NCI-H1092 (cell line): ENCODE results near the gene BBS2.

Experiments used
- DNase-seq: peaks from one replicate; lab custom pipeline; 2025; lab: John Stamatoyannopoulos, UW

The BBS2 gene

DNA sequence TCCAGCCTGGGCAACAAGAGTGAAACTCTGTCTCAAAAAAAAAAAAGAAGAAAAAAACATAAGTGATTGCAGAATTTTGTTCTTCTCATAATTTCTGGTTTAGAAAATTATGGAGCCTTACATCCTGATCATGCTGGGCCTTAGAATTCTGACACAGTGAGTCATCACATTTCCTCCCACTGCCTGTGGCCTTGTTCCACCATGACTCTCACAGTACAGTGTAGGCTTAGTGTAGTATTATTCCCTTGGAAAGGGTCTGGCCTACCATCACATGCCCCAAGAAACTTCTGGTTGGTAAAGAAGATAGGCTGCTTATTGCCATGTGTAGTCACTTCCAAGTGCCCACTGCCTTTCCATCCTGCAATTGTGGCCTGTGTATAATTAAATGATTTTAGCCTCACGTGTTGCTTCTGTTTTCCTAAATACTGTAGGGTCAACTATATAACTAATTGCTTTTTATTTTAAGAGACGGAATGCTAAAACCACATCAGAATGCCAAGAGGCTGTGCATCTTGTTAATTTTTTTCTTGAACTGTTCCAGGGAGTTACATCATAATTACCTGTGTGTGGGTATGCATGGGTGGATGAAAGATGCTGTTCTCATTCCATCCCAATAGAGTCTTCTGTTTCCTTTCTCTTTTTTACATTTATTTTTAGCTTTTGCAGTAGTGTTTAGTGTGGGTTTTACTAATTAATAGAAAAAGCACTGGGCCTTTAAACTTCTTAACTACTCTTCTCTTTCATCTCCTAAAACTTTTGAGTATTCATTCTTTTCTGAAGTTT lies 42.5 kb downstream of the BBS2 start:
- no peak for DNase-seq

DNA sequence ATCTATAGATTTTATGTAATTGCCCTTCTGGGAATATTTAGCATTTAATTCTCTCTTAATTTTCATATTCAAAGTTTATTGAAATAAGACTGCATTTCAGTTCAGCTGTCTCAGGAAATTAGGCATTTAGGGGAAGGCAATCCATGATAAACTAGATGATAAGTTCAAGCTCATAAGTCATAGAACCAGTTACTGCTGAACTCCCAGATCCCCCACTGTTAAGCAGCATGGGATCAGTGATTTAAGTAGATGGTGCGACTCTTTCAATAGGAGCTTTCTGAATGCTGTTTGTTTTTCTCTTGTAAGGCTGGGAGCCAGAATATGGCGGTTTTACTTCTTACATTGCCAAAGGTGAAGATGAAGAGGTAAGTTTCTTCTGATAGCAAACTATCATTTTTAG lies 44.6 kb downstream of the BBS2 start:
- no peak for DNase-seq

DNA sequence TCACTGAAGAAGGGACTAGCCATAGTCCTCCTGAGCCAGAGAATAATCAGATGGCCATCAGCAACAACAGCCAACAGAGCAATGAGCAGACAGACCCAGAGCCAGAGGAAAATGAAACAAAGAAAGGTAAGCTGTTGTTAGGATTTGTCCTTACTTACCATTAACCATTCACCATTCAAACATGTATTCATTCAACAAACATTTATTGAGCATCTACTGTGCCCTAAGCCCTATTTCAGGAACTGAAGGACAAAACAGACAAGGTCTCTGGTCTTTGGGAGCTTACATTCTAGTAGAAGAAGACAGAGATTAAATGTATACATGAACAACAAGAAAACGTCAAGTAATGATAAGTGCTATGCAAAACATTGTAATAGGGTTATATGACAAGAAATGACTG lies 49.2 kb downstream of the BBS2 start:
- DNase-seq = no peak

DNA sequence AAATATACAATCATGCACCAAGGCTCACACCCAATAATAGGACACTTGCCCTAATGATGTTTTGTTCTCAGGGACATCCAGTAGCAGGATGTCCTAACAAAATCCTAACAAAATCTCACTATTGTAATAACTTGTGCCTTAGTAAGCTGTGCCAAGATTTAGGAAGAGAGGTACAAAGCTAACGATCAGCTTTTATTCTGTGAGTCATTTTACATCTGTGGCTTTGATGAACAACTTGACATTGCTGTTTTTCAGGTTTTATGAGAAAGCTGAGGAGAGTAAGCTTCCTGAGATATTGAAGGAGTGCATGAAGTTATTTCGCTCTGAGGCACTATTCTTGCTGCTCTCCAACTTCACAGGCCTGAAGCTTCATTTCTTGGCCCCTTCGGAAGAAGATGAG lies 49.6 kb downstream of the BBS2 start:
- DNase-seq = no peak

DNA sequence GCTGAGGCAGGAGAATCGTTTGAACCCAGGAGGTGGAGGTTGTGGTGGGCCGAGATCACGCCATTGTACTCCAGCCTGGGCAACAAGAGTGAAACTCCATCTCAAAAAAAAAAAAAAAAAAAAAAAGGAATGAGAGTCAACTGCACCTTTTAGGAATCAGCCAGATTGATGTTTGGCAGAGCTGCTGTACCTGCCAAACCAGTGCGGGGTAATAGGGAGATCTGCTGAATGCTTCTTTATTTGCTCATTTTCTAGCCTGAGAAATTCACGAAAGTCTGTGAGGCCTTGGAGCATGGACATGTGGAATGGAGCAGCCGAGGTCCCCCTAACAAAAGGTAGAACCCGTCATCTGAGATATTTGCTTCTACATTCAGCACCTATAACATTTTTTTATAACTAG lies 50.1 kb downstream of the BBS2 start:
- DNase-seq = no peak

DNA sequence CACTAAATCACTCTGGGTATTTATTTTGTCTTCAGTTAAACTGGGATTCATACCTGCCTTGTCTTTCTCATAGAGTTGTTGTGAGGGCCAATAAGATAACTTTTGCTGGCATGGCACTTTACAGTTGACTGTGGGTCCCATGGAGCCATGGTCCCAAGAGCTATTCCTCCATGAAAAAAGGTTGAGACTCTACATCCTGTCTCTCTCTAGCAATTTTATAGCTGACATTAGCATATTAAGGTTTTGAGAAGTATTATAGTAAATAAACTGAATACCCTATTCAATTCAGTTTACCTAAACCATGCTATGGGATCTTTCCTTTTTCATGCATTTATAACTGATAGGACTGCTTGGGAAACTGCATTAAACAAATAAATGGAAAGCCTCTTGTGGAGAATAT lies 51.0 kb downstream of the BBS2 start:
- no peak for DNase-seq

DNA sequence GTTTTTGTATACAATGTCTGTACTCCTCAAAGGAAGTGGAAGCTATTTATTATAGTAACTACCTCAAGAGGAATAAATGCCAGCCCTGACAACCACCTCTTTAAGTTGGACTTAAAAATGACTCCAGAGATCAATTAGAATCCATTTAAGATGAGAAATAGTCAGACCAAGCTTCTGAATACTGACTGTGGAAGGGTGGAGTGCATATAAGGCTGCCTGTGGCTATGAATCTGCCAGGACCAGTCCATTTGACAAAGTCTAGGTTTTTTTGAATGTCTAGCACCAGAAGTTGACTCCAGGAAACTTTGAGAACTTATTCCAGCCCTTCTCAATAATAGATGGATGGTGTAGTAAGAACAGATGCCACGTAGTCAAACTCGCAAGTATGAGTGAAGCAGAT lies 53.5 kb downstream of the BBS2 start:
- no peak for DNase-seq

DNA sequence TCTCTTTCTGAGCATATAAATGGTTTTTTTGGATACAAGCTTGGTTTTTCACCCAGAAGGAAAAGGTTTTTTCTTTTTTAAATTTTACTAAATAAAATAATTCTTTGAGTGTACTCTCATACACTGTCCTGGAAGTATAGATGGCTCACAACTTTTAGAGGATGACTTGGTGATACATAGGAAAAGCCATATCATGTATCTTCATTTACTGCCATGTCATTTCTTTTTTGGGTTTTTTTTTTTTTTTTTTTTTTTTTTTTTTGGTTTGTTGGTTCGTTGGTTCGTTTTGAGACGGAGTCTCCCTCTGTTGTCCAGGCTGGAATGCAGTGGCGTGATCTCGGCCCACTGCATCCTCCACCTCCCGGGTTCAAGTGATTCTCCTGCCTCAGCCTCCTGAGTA lies 56.7 kb downstream of the BBS2 start:
- DNase-seq = no peak

DNA sequence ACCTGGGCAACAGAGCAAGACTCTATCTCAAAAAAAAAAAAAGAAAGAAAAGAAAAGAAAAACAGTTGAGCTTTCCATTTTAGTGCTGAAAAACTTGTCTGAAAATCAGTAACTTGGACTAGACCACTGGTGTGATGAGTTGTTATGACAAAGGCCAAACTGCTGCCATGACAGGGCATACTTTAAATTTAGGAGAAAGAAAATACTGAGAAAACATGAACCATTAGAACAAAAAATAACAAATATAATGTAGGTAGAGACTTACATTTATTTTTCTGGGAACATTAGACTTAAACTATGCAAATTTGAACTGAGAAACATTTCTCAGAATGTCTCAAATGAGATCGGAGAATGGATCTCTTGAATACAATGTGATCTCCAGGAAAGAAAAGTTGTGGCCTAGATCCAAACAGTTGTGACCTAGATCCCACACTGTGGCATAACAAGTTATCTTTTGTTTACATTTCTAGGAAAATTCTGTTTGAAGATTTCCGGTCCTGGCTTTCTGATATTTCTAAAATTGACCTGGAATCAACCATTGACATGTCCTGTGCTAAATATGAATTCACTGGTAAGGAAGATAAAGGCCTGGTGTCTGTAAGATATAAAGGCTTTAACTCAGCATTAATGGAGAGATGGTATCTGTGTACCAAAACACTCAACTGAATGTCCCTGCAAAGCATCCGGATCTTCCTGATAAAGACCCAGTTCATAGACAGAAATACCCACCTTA lies 57.6 kb downstream of the BBS2 start:
- DNase-seq = no peak

DNA sequence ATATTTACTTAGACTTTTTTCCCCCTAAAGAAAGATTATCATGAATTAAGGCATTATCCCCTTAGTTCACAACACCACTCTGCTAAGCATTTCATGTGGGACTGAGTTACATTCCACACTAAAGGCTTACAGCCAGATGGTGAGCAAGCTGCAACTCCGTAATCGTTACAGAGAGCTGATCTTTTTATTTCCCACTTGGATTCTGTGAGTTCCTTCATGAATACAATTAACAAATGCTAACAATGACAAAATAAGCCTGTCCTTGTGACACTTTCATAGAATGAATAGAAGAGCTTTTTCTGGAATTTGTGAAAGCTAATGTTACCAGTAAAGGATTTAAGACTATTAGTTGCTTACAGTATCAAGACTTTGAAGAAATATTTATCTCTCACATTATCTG lies 59.7 kb downstream of the BBS2 start:
- DNase-seq = no peak

DNA sequence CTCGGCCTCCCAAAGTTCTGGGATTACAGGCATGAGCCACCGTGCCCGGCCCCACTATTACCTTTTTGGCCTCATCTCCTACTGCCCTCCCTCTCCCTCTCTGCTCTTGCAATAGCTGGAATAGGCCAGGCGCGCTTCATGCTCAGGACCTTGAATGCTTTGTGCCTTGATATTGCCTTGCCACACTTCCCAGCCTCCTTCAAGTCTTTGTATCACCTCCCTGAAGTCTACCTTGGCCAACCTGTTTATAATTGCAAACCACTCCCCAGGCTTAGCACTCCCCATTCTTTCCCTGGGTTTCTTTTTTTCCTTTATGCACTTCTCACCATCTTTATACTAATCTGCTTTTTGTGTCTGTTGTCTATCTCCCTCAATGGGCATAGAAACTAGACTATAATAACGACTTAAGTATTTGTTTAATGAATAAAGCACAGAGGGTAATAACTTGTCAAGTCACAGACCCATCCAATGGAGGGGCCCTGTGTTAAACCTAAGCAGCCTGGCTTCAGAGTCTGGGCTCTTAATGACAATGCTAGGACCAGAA lies 61.8 kb downstream of the BBS2 start:
- DNase-seq = no peak

DNA sequence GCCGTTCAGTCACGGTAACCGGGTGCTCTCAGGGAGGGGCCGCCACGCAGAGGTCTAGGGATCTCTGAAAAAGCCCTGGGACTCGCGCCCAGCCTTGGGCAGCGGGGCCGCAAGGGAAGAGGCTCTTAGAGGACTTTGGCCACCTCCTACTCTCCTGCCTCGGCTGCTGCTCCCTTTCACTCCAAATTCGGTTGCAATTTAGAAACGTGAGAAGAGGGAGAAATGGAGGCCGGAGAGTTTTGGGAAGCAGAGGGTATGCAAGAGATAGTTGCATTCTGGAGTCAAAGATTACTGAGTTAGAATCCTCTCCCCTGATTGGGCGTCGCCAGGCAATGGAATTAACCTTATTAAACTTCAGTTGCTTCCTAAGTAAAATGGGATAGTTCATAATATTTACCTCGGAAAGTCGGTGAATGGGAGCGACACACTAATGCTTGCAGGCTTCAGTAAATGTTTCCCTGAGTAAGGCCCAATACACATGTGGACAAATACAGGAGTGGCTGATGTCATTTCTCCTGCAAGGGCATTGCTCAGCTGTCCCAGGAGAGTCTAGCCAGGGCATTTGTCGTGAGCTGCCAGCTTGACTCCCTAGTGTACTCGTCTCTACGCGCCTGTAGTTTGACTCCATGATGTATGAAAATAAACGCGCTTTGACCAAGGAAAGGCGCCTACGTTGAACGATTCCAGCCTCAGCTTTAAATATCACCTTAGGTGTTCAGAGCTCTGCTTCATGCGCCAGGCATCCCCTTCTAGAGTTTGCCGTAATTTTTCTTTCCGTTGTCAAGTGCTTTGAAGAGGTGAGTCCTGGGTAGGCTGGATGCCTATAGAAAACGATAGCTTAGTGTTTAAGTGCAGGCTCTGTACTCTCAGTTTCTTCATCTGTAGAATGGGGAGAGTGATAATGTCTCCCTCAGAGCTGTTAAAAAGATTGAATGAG lies 67.8 kb downstream of the BBS2 start:
- peak; percentile 8 for DNase-seq

DNA sequence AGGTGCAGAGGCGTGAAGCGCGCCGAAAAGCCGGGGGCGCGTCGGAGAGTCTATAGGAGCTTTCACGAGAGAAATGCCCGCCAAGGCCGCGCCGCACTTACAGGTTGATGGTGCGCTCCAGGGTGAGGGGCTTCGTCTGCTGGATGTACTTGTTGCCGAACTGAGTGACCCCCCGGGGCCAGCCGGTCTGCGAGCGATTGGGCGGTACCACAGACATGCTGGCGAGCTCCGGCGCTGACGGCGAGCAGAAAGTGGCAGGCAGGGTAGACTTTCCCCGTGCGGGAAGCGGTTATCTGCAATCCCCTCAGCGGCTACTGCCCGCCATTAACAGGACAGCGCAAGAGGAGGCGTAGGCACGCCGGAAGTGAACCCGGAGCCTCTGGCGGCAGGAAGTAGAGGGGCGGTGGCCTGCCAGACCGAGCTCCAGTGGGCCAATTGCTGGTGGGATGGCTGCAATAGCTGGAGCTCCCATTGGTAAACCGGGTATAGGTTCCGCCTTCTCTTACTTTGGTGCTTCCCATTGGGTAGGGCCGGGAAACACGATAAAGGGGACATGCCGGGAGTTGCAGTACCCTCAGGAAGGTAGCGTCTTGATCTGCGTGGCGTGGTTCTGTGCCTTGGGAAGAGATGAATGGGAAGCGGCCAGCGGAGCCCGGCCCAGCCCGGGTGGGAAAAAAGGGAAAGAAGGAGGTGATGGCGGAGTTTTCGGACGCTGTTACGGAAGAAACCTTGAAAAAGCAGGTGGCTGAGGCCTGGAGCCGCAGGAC lies 68.7 kb downstream of the BBS2 start, which contains the start of the genes NUDT21 and OGFOD1:
Gene NUDT21 (minus strand): TSS at position 347 of the 767 bp plus-strand sequence. CDS start 130 bp downstream, at position 217.
Gene OGFOD1 (plus strand): TSS at position 569 of the 767 bp plus-strand sequence. CDS start 59 bp downstream, at position 628.
- DNase-seq = peak; percentile 97

DNA sequence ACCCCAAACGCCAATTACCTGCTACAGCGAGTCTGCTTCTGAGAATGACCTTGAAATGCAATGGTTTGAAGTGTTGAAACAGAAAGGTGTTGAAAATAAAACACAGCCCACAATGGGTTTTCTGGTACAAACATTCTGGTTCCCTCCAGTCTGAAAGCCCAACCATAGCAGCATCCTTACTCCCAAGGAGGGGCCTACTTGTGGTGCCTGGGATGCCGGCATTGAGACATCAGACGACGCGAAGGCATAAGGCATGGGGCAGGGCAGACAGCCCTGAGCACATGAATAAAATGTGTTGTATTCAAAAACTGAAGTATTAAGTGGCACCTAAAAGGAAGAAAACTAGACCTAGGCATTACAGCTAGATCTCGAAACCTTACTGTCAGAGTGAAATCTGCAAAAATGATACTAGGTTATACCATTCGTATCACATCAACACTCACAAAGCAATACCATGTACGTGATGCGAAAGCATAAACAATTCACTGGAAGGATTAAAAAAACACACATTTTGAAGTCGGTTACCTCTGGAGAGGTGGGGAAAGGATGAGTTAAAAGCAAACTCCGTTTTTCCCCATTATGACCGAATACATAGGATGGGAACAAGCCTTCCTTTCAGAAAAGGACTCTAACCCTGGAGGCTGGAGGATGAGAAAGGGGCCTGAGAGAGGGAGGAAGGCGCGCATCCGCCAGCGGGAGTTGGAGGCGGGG lies 69.4 kb downstream of the BBS2 start:
- DNase-seq = no peak

DNA sequence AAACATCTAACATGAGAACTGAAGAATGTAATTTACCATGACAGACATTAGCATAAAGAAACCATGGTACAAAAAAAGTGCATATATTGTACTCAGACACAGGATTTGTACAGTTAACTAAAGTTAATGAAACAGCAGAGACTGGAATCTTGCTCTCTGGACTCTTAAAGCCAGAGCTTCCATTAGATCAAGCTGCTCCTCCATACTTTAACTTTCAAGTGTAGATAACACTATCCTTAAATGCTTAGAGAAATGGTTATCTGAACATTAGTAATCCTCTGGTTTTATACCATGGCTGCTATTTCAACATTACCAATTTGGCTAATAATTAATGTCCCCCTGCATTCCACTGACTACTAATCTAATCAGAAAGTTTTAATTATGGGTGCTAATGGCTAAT lies 71.8 kb downstream of the BBS2 start:
- no peak for DNase-seq

DNA sequence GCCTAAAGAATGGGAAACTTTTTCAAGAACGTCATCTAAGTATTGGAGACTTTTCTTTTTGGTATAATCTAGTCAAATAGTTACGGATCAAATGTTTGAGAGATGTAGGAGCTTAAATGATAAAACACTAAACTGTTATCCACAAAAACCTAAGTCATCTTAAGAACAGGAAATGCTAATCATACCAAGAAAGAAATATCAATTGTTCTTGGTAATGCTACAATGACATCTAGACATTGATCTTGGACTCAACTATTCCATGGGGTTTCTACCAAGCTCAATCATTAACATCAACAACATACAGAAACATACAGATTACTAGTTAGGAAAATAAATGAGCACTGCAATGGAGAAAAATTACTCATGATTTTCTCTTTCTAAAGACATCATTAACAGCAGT lies 72.5 kb downstream of the BBS2 start:
- no peak for DNase-seq

DNA sequence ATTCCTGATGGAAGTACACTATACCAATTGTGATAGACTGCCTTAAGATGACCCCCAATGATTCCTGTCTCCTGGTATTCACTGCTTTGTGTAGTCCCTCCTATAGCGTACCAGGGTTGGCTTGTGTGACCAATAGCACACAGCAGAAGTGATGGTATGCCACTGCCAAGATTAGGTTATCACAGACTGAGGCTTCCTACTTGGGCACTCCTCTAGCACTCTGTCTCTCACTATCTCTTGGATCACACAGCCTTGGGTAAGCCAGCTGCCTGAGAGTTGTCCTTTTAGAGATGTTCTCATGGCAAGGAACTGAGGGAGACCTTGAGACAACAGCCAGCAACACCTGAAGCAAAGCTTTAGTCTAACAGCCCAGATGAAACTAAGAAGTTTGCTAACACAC lies 81.8 kb downstream of the BBS2 start:
- no peak for DNase-seq

DNA sequence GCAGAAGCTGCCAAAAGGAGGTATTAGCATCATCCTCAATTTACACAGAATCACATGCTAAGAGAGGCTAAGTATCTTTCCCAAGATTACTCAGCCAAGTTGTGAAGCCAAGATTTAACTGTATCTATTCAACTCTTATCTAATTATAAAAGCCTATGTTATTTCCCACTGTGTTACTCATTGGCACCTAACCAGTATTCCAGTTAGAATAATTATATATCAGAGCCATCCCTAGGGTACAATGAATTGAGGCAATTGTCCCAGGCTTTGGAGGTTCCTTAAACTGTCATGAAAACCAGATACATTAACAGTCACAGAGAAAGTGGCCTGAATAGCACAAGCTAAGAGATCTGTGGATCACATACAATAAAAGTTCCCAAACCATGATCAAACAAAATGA lies 83.6 kb downstream of the BBS2 start:
- DNase-seq = no peak
